ENCODE results near the gene SLC9C2.
"Not testable (repeated sequence)": the region's sequence is repeated elsewhere in the genome, so short reads cannot be mapped to it uniquely, and the experiment has no call there.

SLC9C2 gene

GRCh38 chr1:173485401-173485800, 117.5 kb downstream of the SLC9C2 start:
- DNase-seq (ENCODE audit: low spot score), result no peak

GRCh38 chr1:173484276-173484675, 118.6 kb downstream of the SLC9C2 start:
- DNase-seq (ENCODE audit: low spot score), result no peak

- no peak for DNase-seq (ENCODE audit: low spot score)
Observed at GRCh38 chr1:173482683-173483082, 120.2 kb downstream of the SLC9C2 start.

GRCh38 chr1:173481195-173481772, 121.6 kb downstream of the SLC9C2 start:
- no peak for DNase-seq (ENCODE audit: low spot score)

GRCh38 chr1:173479649-173480048, 123.2 kb downstream of the SLC9C2 start:
- DNase-seq (ENCODE audit: low spot score), result no peak

GRCh38 chr1:173478094-173478674, 124.7 kb downstream of the SLC9C2 start:
- peak; percentile 64 for DNase-seq (ENCODE audit: low spot score)

GRCh38 chr1:173477286-173478093, 125.4 kb downstream of the SLC9C2 start, which contains the start of gene PRDX6:
Gene PRDX6 (plus strand): TSS chr1:173477335. CDS start chr1:173477398, 63 bp downstream.
- peak; percentile 39 for DNase-seq (ENCODE audit: low spot score)

- DNase-seq (ENCODE audit: low spot score), result peak; percentile 92
Observed at GRCh38 chr1:173476665-173477285, 126.1 kb downstream of the SLC9C2 start.

GRCh38 chr1:173476197-173476664, 126.6 kb downstream of the SLC9C2 start:
- DNase-seq (ENCODE audit: low spot score), result no peak

- DNase-seq (ENCODE audit: low spot score), result no peak
Observed at GRCh38 chr1:173475564-173476196, 127.2 kb downstream of the SLC9C2 start.

- DNase-seq (ENCODE audit: low spot score), result not testable (repeated sequence)
Observed at GRCh38 chr1:173474780-173475421, 128.0 kb downstream of the SLC9C2 start.

GRCh38 chr1:173474097-173474779, 128.6 kb downstream of the SLC9C2 start:
- no peak for DNase-seq (ENCODE audit: low spot score)

- DNase-seq (ENCODE audit: low spot score), result peak; percentile 54
Observed at GRCh38 chr1:173473599-173474011, 129.3 kb downstream of the SLC9C2 start.

- DNase-seq (ENCODE audit: low spot score), result no peak
Observed at GRCh38 chr1:173470608-173471007, 132.3 kb downstream of the SLC9C2 start.

- no peak for DNase-seq (ENCODE audit: low spot score)
Observed at GRCh38 chr1:173469656-173470055, 133.2 kb downstream of the SLC9C2 start.

- DNase-seq (ENCODE audit: low spot score), result no peak
Observed at GRCh38 chr1:173467426-173467825, 135.4 kb downstream of the SLC9C2 start.

- not testable (repeated sequence) for DNase-seq (ENCODE audit: low spot score)
Observed at GRCh38 chr1:173464185-173464584, 138.7 kb downstream of the SLC9C2 start.

- not testable (repeated sequence) for DNase-seq (ENCODE audit: low spot score)
Observed at GRCh38 chr1:173462666-173463065, 140.2 kb downstream of the SLC9C2 start.

GRCh38 chr1:173459885-173460284, 143.0 kb downstream of the SLC9C2 start:
- no peak for DNase-seq (ENCODE audit: low spot score)

GRCh38 chr1:173454966-173455524, 147.8 kb downstream of the SLC9C2 start:
- no peak for DNase-seq (ENCODE audit: low spot score)

GRCh38 chr1:173453982-173454381, 148.9 kb downstream of the SLC9C2 start:
- no peak for DNase-seq (ENCODE audit: low spot score)
